Gastrocnemius medialis (tissue), 4 donors: ENCODE results near the gene CEP295NL.

ENCODE experiments used
- CTCF ChIP-seq, 5 experiments: fragments of 450-650 bp in 3 of 5; fragments of 200-600 bp in 2 of 5; sonication (generic) in 2 of 5; IDR thresholded peaks in 4 of 5; conservative IDR thresholded peaks in 1 of 5; 1 replicate in 4 of 5; 2 replicates in 1 of 5; pipeline ENCODE4 v1.5.1; 2016 to 2019; ENCODE audit warnings: antibody characterized with exemption in 5 of 5, mild to moderate bottlenecking in 3 of 5, moderate library complexity in 3 of 5
- POLR2A ChIP-seq, 2 donors: fragments of 450-650 bp; IDR thresholded peaks; one replicate each; pipeline ENCODE4 v1.6.1; 2017; ENCODE audit warnings: antibody characterized with exemption in 2 of 2, mild to moderate bottlenecking in 2 of 2, moderate library complexity in 2 of 2

GRCh38 chr17:78895322-78895721 lies 7.7 kb downstream of the CEP295NL start:
- no peak for TF ChIP-seq CTCF (IDR thresholded peaks at IDR 0.05 in 4 of 5, conservative IDR thresholded peaks at IDR 0.05 in 1 of 5)
- TF ChIP-seq POLR2A (IDR thresholded peaks at IDR 0.05) = no peak
